Keratinocyte (primary cell): ENCODE measurements around the gene MREG. TPM values are rescaled to one million over a fixed set of nuclear protein-coding genes. Genes with fewer than 3 reads are reported as not detected.

Experiments used
- DNase-seq: peaks from one replicate; pipeline ENCODE4 v3.0.0-alpha.2; 2011; ENCODE audit warnings: low read depth, missing footprints, low spot score
- FAIRE-seq: peaks from 2 replicates; lab custom pipeline; 2011; peaks lifted over from hg19 to GRCh38; lab: Jason Lieb, UNC
- H2AFZ ChIP-seq: 2 replicates; pipeline ENCODE4 v1.6.0; 2012; ENCODE audit warnings: low read length, control low read depth, inconsistent platforms; ENCODE audit not compliant: control insufficient read depth
- H3K27ac ChIP-seq: 2 replicates; pipeline ENCODE4 v1.5.1; 2011; ENCODE audit warnings: low read length; ENCODE audit not compliant: control insufficient read depth, insufficient read depth
- H3K27me3 ChIP-seq: 3 replicates; pipeline ENCODE4 v1.6.0; 2011; ENCODE audit warnings: low read length; ENCODE audit not compliant: control insufficient read depth, insufficient read depth; ENCODE audit errors: extremely low read depth
- H3K36me3 ChIP-seq, 2 experiments: 2 replicates in 1 of 2; 3 replicates in 1 of 2; pipeline ENCODE4 v1.5.1; 2011; ENCODE audit warnings: low read length in 2 of 2, mild to moderate bottlenecking in 1 of 2; ENCODE audit not compliant: control insufficient read depth in 2 of 2, insufficient read depth in 2 of 2; ENCODE audit errors: extremely low read depth in 1 of 2
- H3K4me1 ChIP-seq: 3 replicates; pipeline ENCODE4 v1.5.1; 2011; ENCODE audit warnings: low read length; ENCODE audit not compliant: control insufficient read depth, insufficient read depth; ENCODE audit errors: extremely low read depth
- H3K4me2 ChIP-seq: 3 replicates; pipeline ENCODE4 v1.6.0; 2011; ENCODE audit warnings: low read depth, low read length; ENCODE audit not compliant: control insufficient read depth, insufficient read depth; ENCODE audit errors: extremely low read depth
- H3K4me3 ChIP-seq, 3 experiments: fragments of 200-600 bp in 1 of 3; sonication (generic) in 1 of 3; 2 replicates in 2 of 3; 3 replicates in 1 of 3; pipeline ENCODE4 v1.5.1; 2011 to 2016; ENCODE audit warnings: low read length in 3 of 3, mild to moderate bottlenecking in 3 of 3, control low read depth in 2 of 3, inconsistent platforms in 1 of 3, low read depth in 1 of 3, mixed read lengths in 1 of 3, mixed run types in 1 of 3, moderate library complexity in 1 of 3; ENCODE audit not compliant: control insufficient read depth in 2 of 3, insufficient read depth in 2 of 3; ENCODE audit errors: extremely low read depth in 1 of 3
- H3K79me2 ChIP-seq: 2 replicates; pipeline ENCODE4 v1.6.0; 2012; ENCODE audit warnings: low read length; ENCODE audit not compliant: control insufficient read depth, insufficient read depth
- H3K9ac ChIP-seq: 3 replicates; pipeline ENCODE4 v1.6.0; 2011; ENCODE audit warnings: low read length; ENCODE audit not compliant: control insufficient read depth, insufficient read depth; ENCODE audit errors: extremely low read depth
- H3K9me1 ChIP-seq: 3 replicates; pipeline ENCODE4 v1.6.0; 2011; ENCODE audit warnings: low read length; ENCODE audit not compliant: control insufficient read depth, insufficient read depth; ENCODE audit errors: extremely low read depth
- H3K9me3 ChIP-seq: 2 replicates; pipeline ENCODE4 v1.5.1; 2012; ENCODE audit warnings: low read depth, low read length; ENCODE audit not compliant: control insufficient read depth
- H4K20me1 ChIP-seq: 3 replicates; pipeline ENCODE4 v1.6.0; 2011; ENCODE audit warnings: low read length; ENCODE audit not compliant: control insufficient read depth, insufficient read depth; ENCODE audit errors: extremely low read depth
- EZH2 ChIP-seq: IDR thresholded peaks from one replicate; pipeline ENCODE4 v1.6.1; 2012; ENCODE audit warnings: inconsistent platforms, mild to moderate bottlenecking, low read length, moderate library complexity
- dilution Hi-C: fragments of 300-500 bp; cut with MboI; formaldehyde crosslinking; loops from one replicate; pipeline ENCODE4 v1.7.0; 2020; ENCODE audit warnings: low sequenced_read_pairs; ENCODE audit not compliant: extremely low pct_ligation_motif_present
- polyA plus RNA-seq, 5 experiments: library from polyadenylated mRNA; depleted of rRNA in 3 of 5; stranded (reverse) in 3 of 5; stranded (forward) in 1 of 5; unstranded in 1 of 5; fragments of >200 nt; gene quantifications; 1 replicate in 1 of 5; 2 replicates in 3 of 5; 3 replicates in 1 of 5; pipeline versions ENCODE4 v1.2.1 to v1.2.3, GENCODE V29; 2011 to 2012; ENCODE audit warnings: missing spikeins in 2 of 5, low read depth in 1 of 5, low replicate concordance in 1 of 5
- TF ChIP-seq, protein P1 (sequence below), 3 experiments: IDR thresholded peaks in 1 of 3; conservative IDR thresholded peaks in 1 of 3; optimal IDR thresholded peaks in 1 of 3; 2 replicates in 2 of 3; 3 replicates in 1 of 3; pipeline versions ENCODE3 to v1.5.1; 2011; ENCODE audit warnings: low read length in 3 of 3, mild to moderate bottlenecking in 3 of 3, moderate library complexity in 2 of 3, control low read depth in 1 of 3, inconsistent platforms in 1 of 3; ENCODE audit not compliant: insufficient read depth in 2 of 3; ENCODE audit errors: extremely low read depth in 1 of 3

MREG gene
- polyA plus RNA-seq, 1 donor (not counting 4 experiments of a cell fraction or from before 2014, with no cell fraction given): 32.9 TPM

DNA sequence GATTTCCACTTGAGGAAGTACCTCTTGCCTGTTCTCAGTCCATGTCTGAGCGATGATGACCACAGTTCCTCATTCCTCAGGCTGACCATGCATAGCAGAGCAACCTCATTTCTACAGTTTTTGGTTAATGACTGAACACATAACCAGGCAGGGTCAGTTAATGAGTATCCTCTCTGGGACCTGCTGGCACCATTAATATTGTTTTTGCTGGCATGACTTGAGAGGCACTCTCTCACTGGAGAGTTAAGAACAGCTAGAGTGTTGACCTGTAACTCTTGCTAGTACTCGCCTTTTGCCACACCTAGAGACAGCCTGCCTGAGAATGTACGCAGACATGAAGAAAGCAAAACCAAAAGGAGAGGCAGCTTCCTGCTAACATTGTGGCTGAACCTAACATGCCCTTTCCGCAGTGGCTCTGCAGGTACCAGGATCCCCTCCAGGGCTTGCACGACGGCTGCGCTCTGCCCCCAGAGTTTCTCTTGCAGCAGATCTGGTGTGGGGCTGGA is 44.4 kb upstream of the MREG start:
- peak overlapping the region in 2 of 3 experiments; percentile 1 to 21 for H3K4me3 ChIP-seq
- DNase-seq (no peak), FAIRE-seq (peak; percentile 78)
- no peaks in the 10 kb centered on the region for H3K36me3 ChIP-seq
- H3K9ac ChIP-seq: peak overlapping the region; percentile 24
- H2AFZ ChIP-seq: peak overlapping the region; percentile 83
- H4K20me1 ChIP-seq: no peaks in the 10 kb centered on the region
- H3K79me2 ChIP-seq: no peaks in the 10 kb centered on the region
- peak overlapping the region; percentile 69 for H3K4me2 ChIP-seq
- no peaks in the 10 kb centered on the region for H3K9me1 ChIP-seq
- peaks cover 10% of the 10 kb centered on the region for H3K4me1 ChIP-seq
- H3K27me3 ChIP-seq: no peaks in the 10 kb centered on the region
- TF ChIP-seq EZH2: no peak
- TF ChIP-seq, protein P1, sequence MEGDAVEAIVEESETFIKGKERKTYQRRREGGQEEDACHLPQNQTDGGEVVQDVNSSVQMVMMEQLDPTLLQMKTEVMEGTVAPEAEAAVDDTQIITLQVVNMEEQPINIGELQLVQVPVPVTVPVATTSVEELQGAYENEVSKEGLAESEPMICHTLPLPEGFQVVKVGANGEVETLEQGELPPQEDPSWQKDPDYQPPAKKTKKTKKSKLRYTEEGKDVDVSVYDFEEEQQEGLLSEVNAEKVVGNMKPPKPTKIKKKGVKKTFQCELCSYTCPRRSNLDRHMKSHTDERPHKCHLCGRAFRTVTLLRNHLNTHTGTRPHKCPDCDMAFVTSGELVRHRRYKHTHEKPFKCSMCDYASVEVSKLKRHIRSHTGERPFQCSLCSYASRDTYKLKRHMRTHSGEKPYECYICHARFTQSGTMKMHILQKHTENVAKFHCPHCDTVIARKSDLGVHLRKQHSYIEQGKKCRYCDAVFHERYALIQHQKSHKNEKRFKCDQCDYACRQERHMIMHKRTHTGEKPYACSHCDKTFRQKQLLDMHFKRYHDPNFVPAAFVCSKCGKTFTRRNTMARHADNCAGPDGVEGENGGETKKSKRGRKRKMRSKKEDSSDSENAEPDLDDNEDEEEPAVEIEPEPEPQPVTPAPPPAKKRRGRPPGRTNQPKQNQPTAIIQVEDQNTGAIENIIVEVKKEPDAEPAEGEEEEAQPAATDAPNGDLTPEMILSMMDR (optimal IDR thresholded peaks at IDR 0.05 in 1 of 3, IDR thresholded peaks at IDR 0.05 in 1 of 3, conservative IDR thresholded peaks at IDR 0.05 in 1 of 3; ENCODE audit: extremely low read depth in 1 of 3, insufficient read depth in 2 of 3, low read length in 3 of 3): no peak
- dilution Hi-C loops: no loop called here
- no peak overlapping the region for H3K27ac ChIP-seq
- H3K9me3 ChIP-seq: no peaks in the 10 kb centered on the region

DNA sequence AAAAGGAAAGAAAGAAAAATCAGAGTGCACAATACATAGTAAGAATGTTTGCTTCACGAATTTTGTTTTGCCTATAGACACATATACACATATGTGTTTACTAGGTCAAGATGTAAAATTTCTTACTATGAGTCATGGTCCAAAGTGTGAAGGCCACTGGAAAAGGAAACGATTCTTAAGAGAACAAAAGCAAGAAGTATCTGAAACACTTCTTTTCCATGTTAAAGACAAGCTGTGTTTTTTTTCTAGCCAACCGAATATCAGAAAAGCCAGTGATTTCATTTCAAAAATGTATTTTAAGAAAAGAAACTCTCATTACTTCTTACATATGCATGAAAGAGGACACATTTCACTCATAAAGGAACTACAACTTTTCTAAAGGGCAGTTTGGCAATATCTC is 43.4 kb upstream of the MREG start:
- DNase-seq: no peak
- H3K9ac ChIP-seq: no peak overlapping the region
- no peak overlapping the region for H3K4me3 ChIP-seq
- no peaks in the 10 kb centered on the region for H3K9me3 ChIP-seq
- H3K27ac ChIP-seq: no peak overlapping the region
- no peaks in the 10 kb centered on the region for H3K79me2 ChIP-seq
- no peaks in the 10 kb centered on the region for H3K9me1 ChIP-seq
- H3K36me3 ChIP-seq: no peaks in the 10 kb centered on the region
- peaks cover 10% of the 10 kb centered on the region for H3K4me1 ChIP-seq
- FAIRE-seq: no peak
- dilution Hi-C loops: no loop called here
- H4K20me1 ChIP-seq: no peaks in the 10 kb centered on the region
- no peak overlapping the region for H2AFZ ChIP-seq
- TF ChIP-seq, protein P1 (optimal IDR thresholded peaks at IDR 0.05 in 1 of 3, IDR thresholded peaks at IDR 0.05 in 1 of 3, conservative IDR thresholded peaks at IDR 0.05 in 1 of 3; ENCODE audit: extremely low read depth in 1 of 3, insufficient read depth in 2 of 3, low read length in 3 of 3): no peak
- TF ChIP-seq EZH2: no peak
- H3K27me3 ChIP-seq: no peaks in the 10 kb centered on the region
- H3K4me2 ChIP-seq: no peak overlapping the region
